Measurements from ENCODE around the gene IGF2BP1. TPM values are rescaled to one million over a fixed set of nuclear protein-coding genes. Genes with fewer than 3 reads are reported as not detected.

Gene IGF2BP1
- total and polyA plus RNA-seq, 2 of the 8 experiments (the other 6 are each of a cell fraction or from before 2014, with no cell fraction given) = 41.6 to 513 TPM

DNA sequence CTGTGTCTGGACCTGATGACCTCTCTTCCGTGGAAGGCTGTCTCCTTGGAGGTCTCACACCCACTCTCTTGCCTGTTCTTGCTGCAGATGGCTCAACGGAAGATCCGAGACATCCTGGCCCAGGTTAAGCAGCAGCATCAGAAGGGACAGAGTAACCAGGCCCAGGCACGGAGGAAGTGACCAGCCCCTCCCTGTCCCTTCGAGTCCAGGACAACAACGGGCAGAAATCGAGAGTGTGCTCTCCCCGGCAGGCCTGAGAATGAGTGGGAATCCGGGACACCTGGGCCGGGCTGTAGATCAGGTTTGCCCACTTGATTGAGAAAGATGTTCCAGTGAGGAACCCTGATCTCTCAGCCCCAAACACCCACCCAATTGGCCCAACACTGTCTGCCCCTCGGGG is 52.1 kb downstream of the IGF2BP1 start (continued):
- no peak for TF ChIP-seq SIX5 (IDR thresholded peaks at IDR 0.05; ENCODE audit: low read depth, low read length)
- no peak for TF ChIP-seq CEBPB (IDR thresholded peaks at IDR 0.05; ENCODE audit: low read depth, low read length)
- no peak for TF ChIP-seq SAP30 (IDR thresholded peaks at IDR 0.05; ENCODE audit: insufficient read depth, insufficient replicate concordance, low read length)
